GM12891 (cell line): ENCODE results near the gene TTC28.
"Not testable (repeated sequence)": the region's sequence is repeated elsewhere in the genome, so short reads cannot be mapped to it uniquely, and the experiment has no call there.

Source experiments
- PAX5 ChIP-seq: IDR thresholded peaks from 2 replicates; pipeline ENCODE4 v1.6.1; 2011; ENCODE audit warnings: low read length, moderate library complexity, mild to moderate bottlenecking; ENCODE audit not compliant: insufficient read depth, severe bottlenecking
- POLR2A ChIP-seq: IDR thresholded peaks from 2 replicates; pipeline ENCODE4 v1.6.1; 2011; ENCODE audit warnings: low read depth, low read length, control low read depth
- POLR2AphosphoS5 ChIP-seq: IDR thresholded peaks from 2 replicates; pipeline ENCODE4 v1.6.1; 2011; ENCODE audit warnings: low read depth, low read length, control low read depth
- POU2F2 ChIP-seq: IDR thresholded peaks from 2 replicates; pipeline ENCODE4 v1.6.1; 2011; ENCODE audit warnings: low read depth, mild to moderate bottlenecking, control low read depth, low read length, moderate library complexity
- SPI1 ChIP-seq: IDR thresholded peaks from 2 replicates; pipeline ENCODE4 v1.6.1; 2011; ENCODE audit warnings: low read depth, low read length, control low read depth
- TAF1 ChIP-seq: IDR thresholded peaks from 2 replicates; pipeline ENCODE4 v1.6.1; 2011; ENCODE audit warnings: low read depth, low read length, control low read depth

- TF ChIP-seq POLR2A, POLR2AphosphoS5, TAF1, POU2F2, SPI1, PAX5: not testable (repeated sequence)
Observed at GRCh38 chr22:28615423-28615822, 64.2 kb downstream of the TTC28 start.
